ENCODE data around the gene GPC1.
"Not testable (repeated sequence)": the region's sequence is repeated elsewhere in the genome, so short reads cannot be mapped to it uniquely, and the experiment has no call there.

Gene GPC1

GRCh38 chr2:240435457-240435947 is at the start of gene GPC1:
Gene GPC1 (plus strand): TSS chr2:240435663. CDS start chr2:240435919, 256 bp downstream.
- DNase-seq (ENCODE audit: low spot score), result peak; percentile 44

GRCh38 chr2:240386326-240386725 is 49.1 kb upstream of the GPC1 start:
- no peak for DNase-seq (ENCODE audit: low spot score)

- DNase-seq (ENCODE audit: low spot score), result not testable (repeated sequence)
These were observed 48.7 kb upstream of the GPC1 start for GRCh38 chr2:240386743-240387142.

- no peak for DNase-seq (ENCODE audit: low spot score)
These were observed 48.2 kb upstream of the GPC1 start for GRCh38 chr2:240387325-240387668.

GRCh38 chr2:240387669-240388358 is 47.6 kb upstream of the GPC1 start:
- no peak for DNase-seq (ENCODE audit: low spot score)

GRCh38 chr2:240388471-240389301 is 46.8 kb upstream of the GPC1 start:
- no peak for DNase-seq (ENCODE audit: low spot score)

GRCh38 chr2:240389302-240389805 is 46.1 kb upstream of the GPC1 start:
- no peak for DNase-seq (ENCODE audit: low spot score)

- DNase-seq (ENCODE audit: low spot score), result no peak
These were observed 45.1 kb upstream of the GPC1 start for GRCh38 chr2:240390091-240391073.

GRCh38 chr2:240391111-240392051 is 44.1 kb upstream of the GPC1 start:
- DNase-seq (ENCODE audit: low spot score), result no peak

- no peak for DNase-seq (ENCODE audit: low spot score)
These were observed 43.1 kb upstream of the GPC1 start for GRCh38 chr2:240392084-240392947.

- no peak for DNase-seq (ENCODE audit: low spot score)
These were observed 42.3 kb upstream of the GPC1 start for GRCh38 chr2:240392948-240393830.

- DNase-seq (ENCODE audit: low spot score), result no peak
These were observed 41.5 kb upstream of the GPC1 start for GRCh38 chr2:240393831-240394410.

GRCh38 chr2:240394549-240394948 is 40.9 kb upstream of the GPC1 start:
- no peak for DNase-seq (ENCODE audit: low spot score)

- no peak for DNase-seq (ENCODE audit: low spot score)
These were observed 40.0 kb upstream of the GPC1 start for GRCh38 chr2:240395448-240395847.

- no peak for DNase-seq (ENCODE audit: low spot score)
These were observed 39.4 kb upstream of the GPC1 start for GRCh38 chr2:240395896-240396622.

- no peak for DNase-seq (ENCODE audit: low spot score)
These were observed 38.6 kb upstream of the GPC1 start for GRCh38 chr2:240396623-240397541.

- DNase-seq (ENCODE audit: low spot score), result no peak
These were observed 37.9 kb upstream of the GPC1 start for GRCh38 chr2:240397542-240397916.

Measured in CD4-positive, alpha-beta T cell treated with Interleukin-15 for 4 hours (primary cell).